Testis (tissue), 2 donors: ENCODE measurements around the gene GRM3.

Source experiments
- CTCF ChIP-seq, 3 experiments: fragments of 450-650 bp in 2 of 3; fragments of 200-600 bp in 1 of 3; sonication (generic) in 1 of 3; IDR thresholded peaks; one replicate each; pipeline ENCODE4 v1.5.1; 2016 to 2019; ENCODE audit warnings: antibody characterized with exemption in 3 of 3, mild to moderate bottlenecking in 2 of 3, moderate library complexity in 1 of 3
- POLR2A ChIP-seq: fragments of 450-650 bp; IDR thresholded peaks from one replicate; pipeline ENCODE4 v1.6.1; 2017; ENCODE audit warnings: antibody characterized with exemption, mild to moderate bottlenecking, moderate library complexity

DNA sequence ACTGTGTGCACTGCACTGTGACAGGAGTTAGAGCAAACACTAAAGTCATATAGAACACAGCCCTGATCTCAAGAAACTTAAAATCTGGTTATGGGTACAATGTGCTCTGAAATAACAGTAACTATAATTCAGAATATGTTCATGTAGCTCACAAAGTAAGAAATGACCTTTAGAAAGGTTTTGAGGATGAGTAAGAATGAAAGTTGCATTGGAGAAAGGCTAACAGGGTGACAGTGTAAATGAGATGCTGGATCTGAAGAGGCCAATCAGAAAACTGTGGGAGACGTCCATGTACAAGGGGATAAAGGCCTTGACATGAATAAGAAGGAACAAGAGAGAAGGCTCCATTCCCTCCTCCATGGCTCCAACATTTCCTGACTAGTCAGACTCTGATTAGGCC, 124.7 kb downstream of the GRM3 start:
- no peak for TF ChIP-seq POLR2A
- TF ChIP-seq CTCF (IDR thresholded peaks at IDR 0.05) = no peak
